Panc1 (cell line): ENCODE results near the gene TAF1A. TPM values are rescaled to one million over a fixed set of nuclear protein-coding genes. Genes with fewer than 3 reads are reported as not detected.

Experiments used
- ATAC-seq: fragments of 200-7000 bp; cut with Tn5 transposase; 2 replicates; pipeline ENCODE4 v1.9.1; 2020; ENCODE audit warnings: mild to moderate bottlenecking, moderate library complexity
- BruUV-seq: library from RNA; stranded (reverse); fragments of 400-500 nt; replicated peaks from 2 replicates; lab custom pipeline; 2021; lab: Mats Ljungman, UMichigan
- CTCF ChIA-PET: fragments of 300-600 bp; sonication (Branson Sonifier 250); formaldehyde crosslinking; loops from one replicate; lab custom pipeline; 2022; ENCODE audit warnings: antibody characterized with exemption; lab: Charles Lee
- POLR2A ChIA-PET: fragments of 300-600 bp; sonication (Branson Sonifier 250); formaldehyde crosslinking; loops from one replicate; lab custom pipeline; 2022; ENCODE audit warnings: antibody characterized with exemption; lab: Charles Lee
- DNase-seq: peaks from one replicate; pipeline ENCODE4 v3.0.0-alpha.2; 2010; ENCODE audit warnings: low read depth, low spot score
- H3K27ac ChIP-seq: 2 replicates; pipeline ENCODE4 v1.5.1; 2011; ENCODE audit warnings: mild to moderate bottlenecking, low read length, inconsistent platforms
- H3K27me3 ChIP-seq: fragments of 200-500 bp; sonication (Bioruptor generic); 2 replicates; pipeline ENCODE4 v1.6.0; 2014; ENCODE audit warnings: low read length, inconsistent platforms; ENCODE audit not compliant: control insufficient read depth, insufficient read depth
- H3K36me3 ChIP-seq: fragments of 200-500 bp; sonication (Bioruptor generic); 2 replicates; pipeline ENCODE4 v1.5.1; 2014; ENCODE audit warnings: inconsistent platforms, mild to moderate bottlenecking, low read length, moderate library complexity; ENCODE audit not compliant: control insufficient read depth, insufficient read depth
- H3K4me1 ChIP-seq: 2 replicates; pipeline ENCODE4 v1.5.1; 2011; ENCODE audit warnings: inconsistent platforms, mild to moderate bottlenecking, low read length, moderate library complexity; ENCODE audit not compliant: control insufficient read depth, insufficient read depth
- H3K4me3 ChIP-seq, 2 experiments: 2 replicates each; pipeline ENCODE4 v1.5.1; 2011 to 2012; ENCODE audit warnings: low read depth in 2 of 2, low read length in 2 of 2, mild to moderate bottlenecking in 2 of 2, inconsistent platforms in 1 of 2, moderate library complexity in 1 of 2
- H3K9me3 ChIP-seq: fragments of 200-500 bp; sonication (Bioruptor generic); 2 replicates; pipeline ENCODE4 v1.5.1; 2014; ENCODE audit warnings: low read depth, mild to moderate bottlenecking, inconsistent platforms, low read length, moderate library complexity; ENCODE audit not compliant: control insufficient read depth, insufficient read depth
- POLR2AphosphoS5 ChIP-seq: IDR thresholded peaks from 2 replicates; pipeline ENCODE4 v1.6.1; 2012; ENCODE audit warnings: mild to moderate bottlenecking, low read depth, low read length, moderate library complexity
- SIN3A ChIP-seq: IDR thresholded peaks from 2 replicates; pipeline ENCODE4 v1.6.1; 2012; ENCODE audit warnings: low read depth, mild to moderate bottlenecking, low read length, moderate library complexity, borderline replicate concordance; ENCODE audit not compliant: insufficient read depth
- TCF7L2 ChIP-seq: IDR thresholded peaks from 2 replicates; pipeline ENCODE4 v1.6.1; 2011; ENCODE audit warnings: mild to moderate bottlenecking, low read depth, low read length, inconsistent platforms
- in situ Hi-C: cut with HindIII; loops from 2 replicates; pipeline ENCODE4 v1.10.0; 2016; ENCODE audit warnings: low sequenced_read_pairs, low pct_unique_long_range_greater_than_20kb
- intact Hi-C: fragments of 100-400 bp; cut with micrococcal nuclease; formaldehyde crosslinking; loops from one replicate; pipeline ENCODE4 v1.10.0; 2022; ENCODE audit not compliant: unreplicated experiment
- total RNA-seq: library from RNA; stranded (reverse); gene quantifications from one replicate; pipeline ENCODE4 v1.2.1, GENCODE V29; 2021; ENCODE audit not compliant: unreplicated experiment
- TF ChIP-seq, protein P1 (sequence below), 2 experiments: IDR thresholded peaks; 2 replicates each; pipeline ENCODE4 v1.6.1; 2011 to 2012; ENCODE audit warnings: low read depth in 2 of 2, control low read depth in 1 of 2, low read length in 1 of 2, mild to moderate bottlenecking in 1 of 2, moderate library complexity in 1 of 2; ENCODE audit not compliant: insufficient read depth in 1 of 2
- TF ChIP-seq, protein P2 (sequence below): fragments of 450-650 bp; IDR thresholded peaks from 2 replicates; pipeline ENCODE4 v1.5.1; 2017; ENCODE audit warnings: mild to moderate bottlenecking

The TAF1A gene
- total RNA-seq, 1 experiment from 2014 or later: 11.6 TPM

DNA sequence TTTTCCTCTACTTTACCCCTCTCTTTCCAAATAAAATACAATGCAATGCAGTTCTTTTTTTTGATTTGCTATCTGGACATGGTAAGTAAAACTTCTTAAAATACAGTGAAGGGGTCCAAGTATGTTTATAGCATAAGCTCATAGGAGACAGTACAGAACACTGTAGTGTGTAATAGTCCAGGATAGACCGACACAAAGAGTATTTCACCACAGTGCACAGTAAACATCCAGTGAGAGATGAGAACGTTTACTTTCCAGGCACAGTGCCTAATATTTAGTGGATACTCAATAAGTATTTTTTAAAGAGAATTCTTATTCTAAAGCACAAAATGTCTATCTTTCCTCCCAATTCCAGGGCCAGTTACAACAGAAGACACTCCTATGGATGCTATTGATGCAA is 43.0 kb upstream of the TAF1A start:
- Histone ChIP-seq H3K36me3 (0 out of 2 replicates have a peak, but pooled peaks cover 5% of the 10 kb centered on the region), H3K4me3 (no peak overlapping the region)

DNA sequence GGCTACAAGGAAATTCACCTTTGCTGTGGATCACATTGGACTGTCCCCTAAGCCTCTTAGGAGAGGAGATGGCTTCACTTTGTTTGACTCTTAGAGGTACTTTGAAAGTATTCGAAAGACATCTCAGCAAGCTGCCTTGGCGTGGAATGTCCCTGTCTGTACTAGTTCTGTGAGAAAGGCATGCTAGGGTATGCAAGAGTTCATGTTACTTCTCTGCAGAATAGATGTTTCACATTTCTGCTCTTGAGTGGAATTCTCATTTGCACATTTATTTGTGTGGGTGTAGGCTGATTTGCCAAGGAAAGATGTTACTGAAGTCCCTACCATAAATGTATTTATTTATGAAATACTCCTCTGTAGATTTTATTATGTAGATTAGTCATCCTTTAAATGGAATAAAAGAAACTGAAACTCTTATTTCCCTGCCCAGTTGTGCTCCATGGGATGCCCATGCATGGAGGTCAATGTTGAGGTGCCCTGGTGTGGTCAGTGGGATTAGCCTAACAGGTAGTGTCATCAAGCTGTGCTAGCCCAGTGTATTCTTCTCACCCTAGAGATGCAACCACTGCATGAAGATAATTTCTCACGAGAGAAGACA is 42.0 kb upstream of the TAF1A start:
- POLR2A ChIA-PET: no interaction called here
- no peak overlapping the region for H3K27ac ChIP-seq
- H3K36me3 ChIP-seq: 0 out of 2 replicates have a peak, but pooled peaks cover 5% of the 10 kb centered on the region
- ATAC-seq (no peak), DNase-seq (no peak)
- H3K9me3 ChIP-seq: no peaks in the 10 kb centered on the region
- no peak overlapping the region for H3K4me3 ChIP-seq
- H3K27me3 ChIP-seq: no peaks in the 10 kb centered on the region
- in situ Hi-C loops (no loop called here), intact Hi-C loops (no loop called here)
- TF ChIP-seq TCF7L2: no peak
- no peak for TF ChIP-seq POLR2AphosphoS5
- TF ChIP-seq, protein P1, sequence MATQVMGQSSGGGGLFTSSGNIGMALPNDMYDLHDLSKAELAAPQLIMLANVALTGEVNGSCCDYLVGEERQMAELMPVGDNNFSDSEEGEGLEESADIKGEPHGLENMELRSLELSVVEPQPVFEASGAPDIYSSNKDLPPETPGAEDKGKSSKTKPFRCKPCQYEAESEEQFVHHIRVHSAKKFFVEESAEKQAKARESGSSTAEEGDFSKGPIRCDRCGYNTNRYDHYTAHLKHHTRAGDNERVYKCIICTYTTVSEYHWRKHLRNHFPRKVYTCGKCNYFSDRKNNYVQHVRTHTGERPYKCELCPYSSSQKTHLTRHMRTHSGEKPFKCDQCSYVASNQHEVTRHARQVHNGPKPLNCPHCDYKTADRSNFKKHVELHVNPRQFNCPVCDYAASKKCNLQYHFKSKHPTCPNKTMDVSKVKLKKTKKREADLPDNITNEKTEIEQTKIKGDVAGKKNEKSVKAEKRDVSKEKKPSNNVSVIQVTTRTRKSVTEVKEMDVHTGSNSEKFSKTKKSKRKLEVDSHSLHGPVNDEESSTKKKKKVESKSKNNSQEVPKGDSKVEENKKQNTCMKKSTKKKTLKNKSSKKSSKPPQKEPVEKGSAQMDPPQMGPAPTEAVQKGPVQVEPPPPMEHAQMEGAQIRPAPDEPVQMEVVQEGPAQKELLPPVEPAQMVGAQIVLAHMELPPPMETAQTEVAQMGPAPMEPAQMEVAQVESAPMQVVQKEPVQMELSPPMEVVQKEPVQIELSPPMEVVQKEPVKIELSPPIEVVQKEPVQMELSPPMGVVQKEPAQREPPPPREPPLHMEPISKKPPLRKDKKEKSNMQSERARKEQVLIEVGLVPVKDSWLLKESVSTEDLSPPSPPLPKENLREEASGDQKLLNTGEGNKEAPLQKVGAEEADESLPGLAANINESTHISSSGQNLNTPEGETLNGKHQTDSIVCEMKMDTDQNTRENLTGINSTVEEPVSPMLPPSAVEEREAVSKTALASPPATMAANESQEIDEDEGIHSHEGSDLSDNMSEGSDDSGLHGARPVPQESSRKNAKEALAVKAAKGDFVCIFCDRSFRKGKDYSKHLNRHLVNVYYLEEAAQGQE (IDR thresholded peaks at IDR 0.05; ENCODE audit: insufficient read depth in 1 of 2, low read depth in 2 of 2, low read length in 1 of 2): no peak
- TF ChIP-seq, protein P2, sequence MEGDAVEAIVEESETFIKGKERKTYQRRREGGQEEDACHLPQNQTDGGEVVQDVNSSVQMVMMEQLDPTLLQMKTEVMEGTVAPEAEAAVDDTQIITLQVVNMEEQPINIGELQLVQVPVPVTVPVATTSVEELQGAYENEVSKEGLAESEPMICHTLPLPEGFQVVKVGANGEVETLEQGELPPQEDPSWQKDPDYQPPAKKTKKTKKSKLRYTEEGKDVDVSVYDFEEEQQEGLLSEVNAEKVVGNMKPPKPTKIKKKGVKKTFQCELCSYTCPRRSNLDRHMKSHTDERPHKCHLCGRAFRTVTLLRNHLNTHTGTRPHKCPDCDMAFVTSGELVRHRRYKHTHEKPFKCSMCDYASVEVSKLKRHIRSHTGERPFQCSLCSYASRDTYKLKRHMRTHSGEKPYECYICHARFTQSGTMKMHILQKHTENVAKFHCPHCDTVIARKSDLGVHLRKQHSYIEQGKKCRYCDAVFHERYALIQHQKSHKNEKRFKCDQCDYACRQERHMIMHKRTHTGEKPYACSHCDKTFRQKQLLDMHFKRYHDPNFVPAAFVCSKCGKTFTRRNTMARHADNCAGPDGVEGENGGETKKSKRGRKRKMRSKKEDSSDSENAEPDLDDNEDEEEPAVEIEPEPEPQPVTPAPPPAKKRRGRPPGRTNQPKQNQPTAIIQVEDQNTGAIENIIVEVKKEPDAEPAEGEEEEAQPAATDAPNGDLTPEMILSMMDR: no peak
- TF ChIP-seq SIN3A: no peak
- no TSS peak for BruUV-seq
- H3K4me1 ChIP-seq: no peaks in the 10 kb centered on the region
- CTCF ChIA-PET: no interaction called here

More for the DNA sequence above, 43.0 kb upstream of the TAF1A start:
- DNase-seq: no peak
- no peak for ATAC-seq
- Histone ChIP-seq H3K27ac (no peak overlapping the region), H3K9me3 (no peaks in the 10 kb centered on the region), H3K27me3 (no peaks in the 10 kb centered on the region), H3K4me1 (no peaks in the 10 kb centered on the region)
- intact Hi-C loops: no loop called here
- TF ChIP-seq TCF7L2: no peak
- in situ Hi-C loops: no loop called here
- no TSS peak for BruUV-seq
- POLR2A ChIA-PET: no interaction called here
- CTCF ChIA-PET: interaction anchor here (3.0 kb wide), 1 partner anchor 168 kb away, joined by 34 read pairs; no protein-coding TSS in a partner anchor

DNA sequence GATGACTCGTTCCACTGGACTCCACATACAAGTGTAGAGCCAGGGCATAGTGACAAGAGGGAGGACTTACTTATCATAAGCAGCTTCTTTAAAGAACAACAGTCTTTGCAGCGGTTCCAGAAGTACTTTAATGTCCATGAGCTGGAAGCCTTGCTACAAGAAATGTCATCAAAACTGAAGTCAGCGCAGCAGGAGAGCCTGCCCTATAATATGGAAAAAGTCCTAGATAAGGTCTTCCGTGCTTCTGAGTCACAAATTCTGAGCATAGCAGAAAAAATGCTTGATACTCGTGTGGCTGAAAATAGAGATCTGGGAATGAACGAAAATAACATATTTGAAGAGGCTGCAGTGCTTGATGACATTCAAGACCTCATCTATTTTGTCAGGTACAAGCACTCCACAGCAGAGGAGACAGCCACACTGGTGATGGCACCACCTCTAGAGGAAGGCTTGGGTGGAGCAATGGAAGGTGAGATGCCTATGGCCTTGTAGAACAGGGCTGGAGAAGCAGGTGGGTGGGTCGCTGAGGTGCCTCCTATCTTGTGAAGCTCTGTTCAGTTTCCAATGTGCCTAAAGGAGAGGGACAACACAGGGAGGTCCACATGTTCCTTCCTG is 40.3 kb upstream of the TAF1A start:
- no peaks in the 10 kb centered on the region for H3K4me1 ChIP-seq
- in situ Hi-C loops: no loop called here
- BruUV-seq: no TSS peak
- intact Hi-C loops: no loop called here
- H3K9me3 ChIP-seq: no peaks in the 10 kb centered on the region
- no peak overlapping the region for H3K27ac ChIP-seq
- ATAC-seq: no peak
- no peaks in the 10 kb centered on the region for H3K27me3 ChIP-seq
- TF ChIP-seq, protein P2: no peak
- TF ChIP-seq SIN3A (no peak), TCF7L2 (no peak), POLR2AphosphoS5 (no peak)
- TF ChIP-seq, protein P1 (IDR thresholded peaks at IDR 0.05; ENCODE audit: insufficient read depth in 1 of 2, low read depth in 2 of 2, low read length in 1 of 2): no peak
- DNase-seq: no peak
- peaks cover 5% of the 10 kb centered on the region; the same call in 1 of the 2 replicates for H3K36me3 ChIP-seq
- no peak overlapping the region for H3K4me3 ChIP-seq
- POLR2A ChIA-PET: no interaction called here
- CTCF ChIA-PET: no interaction called here
